ENCODE data around the gene YWHAG. TPM values are rescaled to one million over a fixed set of nuclear protein-coding genes. Genes with fewer than 3 reads are reported as not detected.

Gene YWHAG
- total RNA-seq, 2 donors from 2014 or later = 49.1 to 80.2 TPM

DNA sequence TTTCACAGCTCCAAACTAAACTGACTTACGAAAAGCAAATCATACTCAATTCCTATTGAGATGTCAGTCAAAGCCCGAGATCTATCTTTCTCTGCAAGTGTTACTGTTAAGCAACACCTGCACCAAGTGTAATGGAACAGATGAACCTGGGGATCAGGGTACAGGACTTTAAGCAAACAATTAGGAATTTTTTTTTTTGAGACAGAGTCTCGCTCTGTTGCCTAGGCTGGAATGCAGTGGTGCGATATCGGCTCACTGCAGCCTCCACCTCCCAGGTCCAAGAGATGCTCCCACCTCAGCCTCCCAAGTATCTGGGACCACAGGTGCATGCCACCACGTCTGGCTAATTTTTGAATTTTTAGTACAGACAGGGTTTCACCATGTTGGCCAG is 14.9 kb downstream of the YWHAG start:
- Histone ChIP-seq H3K4me3 (no peak overlapping the region), H3K27ac (no peak overlapping the region), H3K27me3 (replicated peaks; ENCODE audit: insufficient read depth) (no peaks in the 10 kb centered on the region), H3K9me3 (no peaks in the 10 kb centered on the region), H3K36me3 (no peaks in the 10 kb centered on the region), H3K4me1 (replicated peaks) (no peaks in the 10 kb centered on the region)
- TF ChIP-seq, protein P1, sequence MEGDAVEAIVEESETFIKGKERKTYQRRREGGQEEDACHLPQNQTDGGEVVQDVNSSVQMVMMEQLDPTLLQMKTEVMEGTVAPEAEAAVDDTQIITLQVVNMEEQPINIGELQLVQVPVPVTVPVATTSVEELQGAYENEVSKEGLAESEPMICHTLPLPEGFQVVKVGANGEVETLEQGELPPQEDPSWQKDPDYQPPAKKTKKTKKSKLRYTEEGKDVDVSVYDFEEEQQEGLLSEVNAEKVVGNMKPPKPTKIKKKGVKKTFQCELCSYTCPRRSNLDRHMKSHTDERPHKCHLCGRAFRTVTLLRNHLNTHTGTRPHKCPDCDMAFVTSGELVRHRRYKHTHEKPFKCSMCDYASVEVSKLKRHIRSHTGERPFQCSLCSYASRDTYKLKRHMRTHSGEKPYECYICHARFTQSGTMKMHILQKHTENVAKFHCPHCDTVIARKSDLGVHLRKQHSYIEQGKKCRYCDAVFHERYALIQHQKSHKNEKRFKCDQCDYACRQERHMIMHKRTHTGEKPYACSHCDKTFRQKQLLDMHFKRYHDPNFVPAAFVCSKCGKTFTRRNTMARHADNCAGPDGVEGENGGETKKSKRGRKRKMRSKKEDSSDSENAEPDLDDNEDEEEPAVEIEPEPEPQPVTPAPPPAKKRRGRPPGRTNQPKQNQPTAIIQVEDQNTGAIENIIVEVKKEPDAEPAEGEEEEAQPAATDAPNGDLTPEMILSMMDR (IDR thresholded peaks at IDR 0.05) = no peak
- TF ChIP-seq POLR2A (IDR thresholded peaks at IDR 0.05) = no peak
- TF ChIP-seq POLR2AphosphoS5 (IDR thresholded peaks at IDR 0.05) = no peak
- intact Hi-C loops (cut with DNase I) = no loop called here
- WGBS = 93% methylated on average over 6 of the region's 6 CpGs
- no peak for DNase-seq (ENCODE audit: low spot score)

DNA sequence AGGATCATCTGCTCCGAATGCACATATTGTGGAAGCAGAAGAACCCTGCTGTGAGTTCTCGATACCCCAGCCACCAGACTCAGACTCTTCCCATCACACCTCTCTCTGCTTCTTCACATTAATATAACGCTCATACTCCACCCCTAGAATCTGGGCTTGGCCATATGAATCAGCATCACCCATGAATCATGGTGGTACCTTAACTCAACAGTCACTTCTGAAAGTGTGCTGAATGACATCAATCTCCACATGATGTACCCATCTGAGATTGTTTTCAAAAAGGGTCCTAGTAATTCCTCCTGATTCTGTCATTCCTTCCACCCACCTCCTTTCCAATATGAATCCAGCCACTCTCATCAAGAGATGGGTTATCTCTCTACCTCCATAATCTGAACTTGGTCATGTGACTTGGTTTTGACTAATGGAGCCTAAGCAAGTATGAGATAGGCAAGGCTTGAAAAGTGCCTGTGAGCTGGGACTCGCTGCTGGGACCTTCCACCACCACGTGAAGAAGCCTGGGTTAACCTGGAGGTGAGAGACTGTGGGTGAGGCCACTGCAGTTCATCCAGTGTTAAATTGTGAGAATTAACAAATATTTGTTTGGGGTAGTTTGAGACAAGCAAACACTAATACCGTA is 15.4 kb downstream of the YWHAG start:
- Histone ChIP-seq H3K4me3 (no peak overlapping the region), H3K4me1 (replicated peaks) (no peaks in the 10 kb centered on the region), H3K27ac (no peak overlapping the region), H3K9me3 (no peaks in the 10 kb centered on the region), H3K36me3 (no peaks in the 10 kb centered on the region), H3K27me3 (replicated peaks; ENCODE audit: insufficient read depth) (no peaks in the 10 kb centered on the region)
- 94% methylated on average over 6 of the region's 6 CpGs for whole genome bisulfite sequencing
- DNase-seq (ENCODE audit: low spot score) = no peak
- no peak for TF ChIP-seq POLR2AphosphoS5 (IDR thresholded peaks at IDR 0.05)
- TF ChIP-seq, protein P1 (IDR thresholded peaks at IDR 0.05) = no peak
- TF ChIP-seq POLR2A (IDR thresholded peaks at IDR 0.05) = no peak
- intact Hi-C loops (cut with DNase I) = no loop called here

DNA sequence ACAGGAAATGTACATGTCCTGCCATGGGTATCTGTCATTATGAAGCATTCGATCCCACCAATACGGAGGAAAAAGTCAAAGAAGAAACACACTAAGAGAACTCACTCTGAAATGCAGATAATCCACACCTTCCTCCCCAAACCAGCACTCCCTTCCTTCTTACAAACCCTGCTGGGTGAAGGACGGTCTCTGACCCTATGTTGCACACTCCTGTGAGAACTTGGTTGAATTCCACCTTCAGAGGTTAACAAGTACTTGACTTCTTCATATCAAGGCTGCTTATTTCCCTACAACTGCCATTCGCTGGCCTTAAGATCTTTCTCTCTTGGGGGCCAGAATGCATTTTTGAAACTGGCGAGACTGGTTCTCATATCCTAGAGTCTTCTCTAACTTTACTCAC is 16.6 kb downstream of the YWHAG start:
- H3K9me3 ChIP-seq = no peaks in the 10 kb centered on the region
- 90% methylated on average over 5 of the region's 5 CpGs for WGBS
- H3K4me1 ChIP-seq (replicated peaks) = no peaks in the 10 kb centered on the region
- intact Hi-C loops (cut with DNase I) = no loop called here
- DNase-seq (ENCODE audit: low spot score) = no peak
- TF ChIP-seq POLR2A (IDR thresholded peaks at IDR 0.05) (no peak), POLR2AphosphoS5 (IDR thresholded peaks at IDR 0.05) (no peak)
- TF ChIP-seq, protein P1 (IDR thresholded peaks at IDR 0.05) = no peak
- no peak overlapping the region for H3K27ac ChIP-seq
- H3K4me3 ChIP-seq = no peak overlapping the region
- H3K27me3 ChIP-seq (replicated peaks; ENCODE audit: insufficient read depth) = no peaks in the 10 kb centered on the region
- no peaks in the 10 kb centered on the region for H3K36me3 ChIP-seq

DNA sequence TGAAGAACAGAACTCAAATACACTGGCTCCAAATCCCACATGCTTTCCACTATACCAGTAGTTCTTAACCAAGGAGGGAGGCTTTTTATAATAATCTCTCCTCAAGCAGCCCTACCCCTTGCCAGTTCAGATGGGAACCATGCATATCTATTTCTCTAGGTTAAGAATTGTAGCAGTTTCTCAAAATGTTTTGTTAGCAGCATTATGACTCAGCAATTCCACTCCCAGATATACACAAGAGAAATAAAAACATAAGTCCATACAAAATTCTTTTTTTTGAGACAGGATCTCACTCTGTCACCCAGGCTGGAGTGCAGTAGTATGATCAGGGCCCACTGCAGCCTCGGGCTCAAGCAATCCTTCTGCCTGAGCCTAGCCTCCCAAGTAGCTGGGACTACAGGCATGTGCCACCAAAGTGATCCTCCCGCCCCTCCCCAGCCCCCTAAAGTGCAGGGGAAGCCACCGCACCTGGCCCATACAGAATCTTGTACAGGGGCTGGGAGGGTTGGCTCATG is 18.1 kb downstream of the YWHAG start:
- no peak for DNase-seq (ENCODE audit: low spot score)
- 92% methylated on average over 3 of the region's 3 CpGs for WGBS
- Histone ChIP-seq H3K27ac (no peak overlapping the region), H3K36me3 (no peaks in the 10 kb centered on the region), H3K9me3 (no peaks in the 10 kb centered on the region), H3K4me1 (replicated peaks) (no peaks in the 10 kb centered on the region), H3K4me3 (no peak overlapping the region), H3K27me3 (replicated peaks; ENCODE audit: insufficient read depth) (no peaks in the 10 kb centered on the region)
- no peak for TF ChIP-seq POLR2A (IDR thresholded peaks at IDR 0.05)
- no peak for TF ChIP-seq POLR2AphosphoS5 (IDR thresholded peaks at IDR 0.05)
- TF ChIP-seq, protein P1 (IDR thresholded peaks at IDR 0.05) = no peak
- intact Hi-C loops (cut with DNase I) = no loop called here

Data from prostate gland (tissue), 2 donors.